MM.1S (cell line): ENCODE results near the gene CCDC171.

Experiments
- DNase-seq: peaks from one replicate; pipeline ENCODE4 v3.0.0-alpha.2; 2015
- H2AFZ ChIP-seq: fragments of 300-600 bp; sonication (generic); 2 replicates; pipeline ENCODE4 v1.6.0; 2016; ENCODE audit warnings: antibody characterized with exemption, low read length
- H3F3A ChIP-seq: fragments of 300-600 bp; sonication (generic); 2 replicates; pipeline ENCODE4 v1.6.1; 2016; ENCODE audit warnings: mild to moderate bottlenecking, antibody characterized with exemption, low read length, moderate library complexity, mixed read lengths; ENCODE audit not compliant: insufficient read depth
- H3K27ac ChIP-seq: fragments of 300-600 bp; sonication (generic); 2 replicates; pipeline ENCODE4 v1.5.1; 2016; ENCODE audit warnings: mild to moderate bottlenecking, low read length
- H3K27me3 ChIP-seq: fragments of 300-600 bp; sonication (generic); replicated peaks from 2 replicates; pipeline ENCODE4 v1.6.0; 2016; ENCODE audit warnings: low read length; ENCODE audit not compliant: insufficient read depth
- H3K36me3 ChIP-seq: fragments of 300-600 bp; sonication (generic); replicated peaks from 2 replicates; pipeline ENCODE4 v1.6.1; 2016; ENCODE audit warnings: mild to moderate bottlenecking, low read length, mixed read lengths; ENCODE audit not compliant: insufficient read depth
- H3K4me1 ChIP-seq: fragments of 300-600 bp; sonication (generic); 2 replicates; pipeline ENCODE4 v1.6.1; 2016; ENCODE audit warnings: low read length, mixed read lengths
- H3K4me2 ChIP-seq: fragments of 300-600 bp; sonication (generic); 2 replicates; pipeline ENCODE4 v1.6.0; 2016; ENCODE audit warnings: low read depth, low read length
- H3K4me3 ChIP-seq: fragments of 300-600 bp; sonication (generic); 2 replicates; pipeline ENCODE4 v1.5.1; 2016; ENCODE audit warnings: low read length, mixed read lengths
- H3K79me2 ChIP-seq: fragments of 300-600 bp; sonication (generic); 2 replicates; pipeline ENCODE4 v1.6.1; 2016; ENCODE audit warnings: mixed run types, low read length, mixed read lengths
- H3K9ac ChIP-seq: fragments of 300-600 bp; sonication (generic); 2 replicates; pipeline ENCODE4 v1.6.1; 2016; ENCODE audit warnings: low read length, mixed read lengths
- H3K9me2 ChIP-seq: fragments of 300-600 bp; sonication (generic); replicated peaks from 2 replicates; pipeline ENCODE4 v1.6.1; 2016; ENCODE audit warnings: mild to moderate bottlenecking, low read length, mixed read lengths; ENCODE audit not compliant: insufficient read depth
- H3K9me3 ChIP-seq: fragments of 300-600 bp; sonication (generic); replicated peaks from 2 replicates; pipeline ENCODE4 v1.6.1; 2016; ENCODE audit warnings: mild to moderate bottlenecking, low read length, mixed read lengths; ENCODE audit not compliant: insufficient read depth
- H4K20me1 ChIP-seq: fragments of 300-600 bp; sonication (generic); 2 replicates; pipeline ENCODE4 v1.6.1; 2016; ENCODE audit warnings: mild to moderate bottlenecking, low read length, moderate library complexity, mixed read lengths; ENCODE audit not compliant: insufficient read depth
- EZH2 ChIP-seq: fragments of 300-600 bp; sonication (generic); optimal IDR thresholded peaks from 2 replicates; pipeline ENCODE3; 2017; ENCODE audit warnings: low read depth, mild to moderate bottlenecking, antibody characterized with exemption, low read length, mixed read lengths
- EZH2phosphoT487 ChIP-seq: fragments of 300-600 bp; sonication (generic); IDR thresholded peaks from 2 replicates; pipeline ENCODE4 v1.6.1; 2018; ENCODE audit warnings: antibody characterized with exemption, low read length
- TF ChIP-seq, protein P1 (sequence below): fragments of 300-600 bp; sonication (generic); IDR thresholded peaks from 2 replicates; pipeline ENCODE4 v1.5.1; 2016; ENCODE audit warnings: antibody characterized with exemption, low read length, mixed read lengths

The CCDC171 gene

DNA sequence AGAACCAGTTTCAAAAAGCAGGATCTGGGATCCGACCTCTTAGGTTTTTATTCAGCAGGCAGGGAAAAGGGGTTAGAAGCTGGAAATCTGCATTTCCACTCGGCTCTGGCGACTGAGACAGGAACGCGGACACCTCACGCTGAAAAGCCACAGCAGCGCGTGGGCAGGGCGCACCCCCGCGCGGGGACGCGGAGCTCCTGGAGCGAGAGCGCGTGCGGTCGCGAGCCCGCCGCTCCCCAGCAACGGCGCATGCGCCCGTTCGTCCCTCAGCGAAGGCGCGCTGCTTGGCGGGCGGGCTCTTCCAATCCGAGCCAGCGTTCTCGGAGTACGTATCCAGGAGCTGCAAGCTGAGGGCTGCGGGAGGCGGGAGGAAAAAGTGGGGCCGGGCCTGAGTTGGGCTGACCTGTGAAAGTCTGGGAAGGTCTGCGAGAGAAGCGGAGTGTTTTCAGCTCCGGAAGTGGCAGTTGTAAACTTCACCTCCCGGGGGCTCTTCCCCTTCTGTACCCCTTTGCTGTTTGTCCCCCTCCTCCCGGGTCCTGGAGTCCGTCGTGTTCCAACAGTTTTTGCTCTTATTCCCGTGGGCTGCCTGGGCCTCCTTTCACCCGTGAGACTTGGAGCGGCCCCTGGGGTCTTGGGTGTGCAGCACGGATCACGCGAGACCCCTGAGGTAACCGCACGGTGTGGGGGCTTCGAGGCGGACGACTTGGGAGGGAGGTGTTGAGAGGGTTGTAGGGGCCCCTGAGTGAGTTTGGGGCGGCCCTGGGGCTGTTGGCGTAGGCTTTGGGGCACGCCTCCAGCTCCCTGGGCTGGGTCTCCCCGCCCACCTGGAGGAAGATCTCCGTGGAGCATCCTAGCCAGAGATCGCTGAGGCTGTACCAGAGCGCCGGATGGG lies at the start of gene CCDC171:
Gene CCDC171, plus strand, starts transcription at position 408 of the 892 bp plus-strand sequence. CDS start 11,046 bp downstream, outside the sequence.
- Histone ChIP-seq H3K27me3 (no peaks in the 10 kb centered on the region), H3K27ac (peak within 1 kb of the TSS; percentile 13; the same call in 1 of the 2 replicates), H3K79me2 (no peaks in the 10 kb centered on the region), H3K4me2 (peak within 1 kb of the TSS; percentile 66), H3K36me3 (no peaks in the 10 kb centered on the region), H3K9me3 (no peaks in the 10 kb centered on the region), H2AFZ (peak within 1 kb of the TSS; percentile 98), H3K9me2 (no peaks in the 10 kb centered on the region), H3K9ac (peak within 1 kb of the TSS; percentile 53; the same call in 1 of the 2 replicates), H3K4me3 (peak within 1 kb of the TSS; percentile 68), H4K20me1 (no peaks in the 10 kb centered on the region), H3F3A (no peaks in the 10 kb centered on the region), H3K4me1 (no peaks in the 10 kb centered on the region)
- TF ChIP-seq EZH2phosphoT487 (no peak), EZH2 (no peak)
- TF ChIP-seq, protein P1, sequence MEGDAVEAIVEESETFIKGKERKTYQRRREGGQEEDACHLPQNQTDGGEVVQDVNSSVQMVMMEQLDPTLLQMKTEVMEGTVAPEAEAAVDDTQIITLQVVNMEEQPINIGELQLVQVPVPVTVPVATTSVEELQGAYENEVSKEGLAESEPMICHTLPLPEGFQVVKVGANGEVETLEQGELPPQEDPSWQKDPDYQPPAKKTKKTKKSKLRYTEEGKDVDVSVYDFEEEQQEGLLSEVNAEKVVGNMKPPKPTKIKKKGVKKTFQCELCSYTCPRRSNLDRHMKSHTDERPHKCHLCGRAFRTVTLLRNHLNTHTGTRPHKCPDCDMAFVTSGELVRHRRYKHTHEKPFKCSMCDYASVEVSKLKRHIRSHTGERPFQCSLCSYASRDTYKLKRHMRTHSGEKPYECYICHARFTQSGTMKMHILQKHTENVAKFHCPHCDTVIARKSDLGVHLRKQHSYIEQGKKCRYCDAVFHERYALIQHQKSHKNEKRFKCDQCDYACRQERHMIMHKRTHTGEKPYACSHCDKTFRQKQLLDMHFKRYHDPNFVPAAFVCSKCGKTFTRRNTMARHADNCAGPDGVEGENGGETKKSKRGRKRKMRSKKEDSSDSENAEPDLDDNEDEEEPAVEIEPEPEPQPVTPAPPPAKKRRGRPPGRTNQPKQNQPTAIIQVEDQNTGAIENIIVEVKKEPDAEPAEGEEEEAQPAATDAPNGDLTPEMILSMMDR, result no peak
- DNase-seq, result peak; percentile 84

DNA sequence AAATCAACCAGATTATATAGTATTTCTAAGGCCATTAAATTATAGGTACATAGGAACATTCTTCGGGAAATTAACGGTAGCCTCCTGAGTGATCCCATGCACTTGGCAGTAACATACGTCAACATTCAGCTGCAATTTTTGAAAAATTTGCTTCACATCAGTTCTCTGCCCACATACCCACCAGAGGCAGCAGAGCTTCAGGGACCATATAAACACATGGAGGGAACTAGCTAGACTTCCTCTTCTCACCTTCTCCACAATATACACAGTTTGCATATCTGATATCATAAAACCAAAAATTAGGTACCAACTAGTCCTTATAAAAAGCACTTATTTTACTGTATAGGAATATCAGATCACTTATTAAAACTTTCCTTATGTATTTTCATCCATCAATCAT lies 46.9 kb upstream of the CCDC171 start:
- H3K27me3 ChIP-seq, result no peaks in the 10 kb centered on the region
- no peaks in the 10 kb centered on the region for H3K9me2 ChIP-seq
- H3K4me2 ChIP-seq, result no peak overlapping the region
- H3K4me3 ChIP-seq, result no peak overlapping the region
- H3K9ac ChIP-seq, result no peak overlapping the region
- no peak overlapping the region for H3K27ac ChIP-seq
- H3K79me2 ChIP-seq, result peaks cover 38% of the 10 kb centered on the region
- no peak overlapping the region for H2AFZ ChIP-seq
- no peak for DNase-seq
- no peaks in the 10 kb centered on the region for H4K20me1 ChIP-seq
- TF ChIP-seq, protein P1, result no peak
- TF ChIP-seq EZH2phosphoT487, result no peak
- TF ChIP-seq EZH2, result no peak
- H3K4me1 ChIP-seq, result no peaks in the 10 kb centered on the region
- 0 out of 2 replicates have a peak, but pooled peaks cover under 1% of the 10 kb centered on the region for H3F3A ChIP-seq
- no peaks in the 10 kb centered on the region; the same call in none of the 2 replicates for H3K36me3 ChIP-seq
- no peaks in the 10 kb centered on the region for H3K9me3 ChIP-seq

DNA sequence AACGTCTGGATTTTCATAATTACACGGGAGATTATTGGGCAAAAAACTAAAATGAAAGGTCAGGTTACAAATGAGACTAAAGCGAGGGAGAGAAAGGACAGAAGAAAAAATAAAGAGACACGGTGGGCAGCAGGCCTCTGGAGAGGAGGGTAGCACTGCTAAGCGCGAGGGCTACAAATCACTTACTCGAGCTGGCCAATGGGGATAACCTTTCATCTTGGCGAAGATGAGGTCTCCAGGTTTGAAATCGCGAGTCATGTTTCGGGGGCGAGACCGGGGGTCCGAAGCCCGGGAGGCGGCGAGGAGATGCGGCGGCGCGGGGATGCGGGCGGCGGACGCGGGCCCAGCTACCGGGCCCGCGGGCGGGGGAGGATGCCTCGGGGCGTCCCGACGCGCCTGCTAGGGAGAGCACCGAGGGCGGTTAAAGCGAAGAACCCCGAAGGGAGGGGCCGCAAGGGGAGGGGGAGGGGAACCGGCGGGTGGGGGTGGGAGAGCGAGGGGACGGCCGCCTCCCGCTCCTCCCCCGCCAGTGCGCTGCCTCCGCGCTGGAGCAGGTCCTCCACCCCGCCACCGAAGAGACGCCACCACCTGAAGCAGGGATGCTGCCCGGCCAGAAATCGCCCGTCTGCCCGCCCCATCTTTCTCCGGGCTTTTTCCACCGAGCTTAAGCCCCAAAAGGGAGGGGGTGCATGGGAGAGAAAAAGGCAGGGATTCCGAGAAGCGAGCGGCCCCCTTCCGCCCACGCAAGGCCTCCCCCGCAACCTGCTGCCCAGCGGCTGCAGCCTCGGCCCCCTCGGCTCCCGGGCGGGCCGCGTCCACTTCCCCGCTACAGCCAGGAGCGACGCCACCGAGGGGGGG lies 42.7 kb upstream of the CCDC171 start:
- H3K4me1 ChIP-seq, result no peaks in the 10 kb centered on the region
- H3K9me2 ChIP-seq, result no peaks in the 10 kb centered on the region
- TF ChIP-seq EZH2phosphoT487 (no peak), EZH2 (no peak)
- TF ChIP-seq, protein P1, result no peak
- H4K20me1 ChIP-seq, result no peaks in the 10 kb centered on the region
- no peaks in the 10 kb centered on the region; the same call in none of the 2 replicates for H3K36me3 ChIP-seq
- peak; percentile 34 for DNase-seq
- H3F3A ChIP-seq, result peaks cover 7% of the 10 kb centered on the region
- H3K27me3 ChIP-seq, result no peaks in the 10 kb centered on the region
- peak overlapping the region; percentile 73 for H3K4me3 ChIP-seq
- H3K79me2 ChIP-seq, result peaks cover 31% of the 10 kb centered on the region
- peak overlapping the region; percentile 65 for H3K4me2 ChIP-seq
- H2AFZ ChIP-seq, result 0 out of 2 replicates have a peak overlapping the region, but pooled peaks have one; percentile 31
- peak overlapping the region; percentile 78 for H3K9ac ChIP-seq
- peak overlapping the region; percentile 92; the same call in 1 of the 2 replicates for H3K27ac ChIP-seq
- H3K9me3 ChIP-seq, result no peaks in the 10 kb centered on the region
